ENCODE measurements around the gene TFB1M. TPM values are rescaled to one million over a fixed set of nuclear protein-coding genes. Genes with fewer than 3 reads are reported as not detected.

TFB1M gene
- total and polyA plus RNA-seq, 9 donors = 6.7 to 18.5 (median 14.6) TPM

GRCh38 chr6:155240905-155241600 is 73.2 kb downstream of the TFB1M start:
- Histone ChIP-seq H3K4me3 (no peak overlapping the region), H3K9me3 (no peaks in the 10 kb centered on the region), H3K27me3 (no peaks in the 10 kb centered on the region), H3K27ac (no peak overlapping the region), H3K4me1 (ENCODE audit: insufficient read depth) (no peaks in the 10 kb centered on the region), H3K36me3 (no peaks in the 10 kb centered on the region)
- WGBS, 3 donors = 93 to 96% (median 96%) methylated on average over 19 of the region's 19 CpGs
- intact Hi-C loops (cut with DNase I) = no loop called here
- TF ChIP-seq POLR2A (IDR thresholded peaks at IDR 0.05) = no peak
- no peak for TF ChIP-seq CTCF (IDR thresholded peaks at IDR 0.05)
- TF ChIP-seq EP300 (IDR thresholded peaks at IDR 0.05) = no peak
- DNase-seq = no peak

GRCh38 chr6:155237613-155238012 is 76.7 kb downstream of the TFB1M start:
- TF ChIP-seq EP300 (IDR thresholded peaks at IDR 0.05) (no peak), CTCF (IDR thresholded peaks at IDR 0.05) (no peak), POLR2A (IDR thresholded peaks at IDR 0.05) (no peak)
- intact Hi-C loops (cut with DNase I) = no loop called here
- Histone ChIP-seq H3K4me3 (no peak overlapping the region), H3K27me3 (no peaks in the 10 kb centered on the region), H3K9me3 (no peaks in the 10 kb centered on the region), H3K4me1 (ENCODE audit: insufficient read depth) (no peaks in the 10 kb centered on the region), H3K36me3 (no peaks in the 10 kb centered on the region), H3K27ac (no peak overlapping the region)
- DNase-seq = no peak
- WGBS, 3 donors = 96 to 100% (median 100%) methylated on average over 1 of the region's 1 CpG

GRCh38 chr6:155235087-155235486 is 79.2 kb downstream of the TFB1M start:
- Histone ChIP-seq H3K9me3 (no peaks in the 10 kb centered on the region), H3K27me3 (no peaks in the 10 kb centered on the region), H3K36me3 (no peaks in the 10 kb centered on the region), H3K4me3 (no peak overlapping the region), H3K27ac (no peak overlapping the region), H3K4me1 (ENCODE audit: insufficient read depth) (no peaks in the 10 kb centered on the region)
- WGBS, 3 donors = 29 to 53% (median 34%) methylated on average over 5 of the region's 5 CpGs
- TF ChIP-seq POLR2A (IDR thresholded peaks at IDR 0.05) (no peak), EP300 (IDR thresholded peaks at IDR 0.05) (no peak), CTCF (IDR thresholded peaks at IDR 0.05) (no peak)
- intact Hi-C loops (cut with DNase I) = no loop called here
- no peak for DNase-seq

GRCh38 chr6:155234687-155235086 is 79.6 kb downstream of the TFB1M start:
- H3K36me3 ChIP-seq = no peaks in the 10 kb centered on the region

More at GRCh38 chr6:155234687-155235086, 79.6 kb downstream of the TFB1M start:
- no peak for DNase-seq
- intact Hi-C loops (cut with DNase I) = no loop called here
- Histone ChIP-seq H3K27me3 (no peaks in the 10 kb centered on the region), H3K9me3 (no peaks in the 10 kb centered on the region), H3K4me1 (ENCODE audit: insufficient read depth) (no peaks in the 10 kb centered on the region), H3K4me3 (no peak overlapping the region), H3K27ac (no peak overlapping the region)
- TF ChIP-seq EP300 (IDR thresholded peaks at IDR 0.05) = no peak
- no peak for TF ChIP-seq CTCF (IDR thresholded peaks at IDR 0.05)
- 73 to 93% (median 77%) methylated on average over 4 of the region's 4 CpGs for WGBS, 3 donors

Data from ovary (tissue), 9 donors.